Stimulated activated CD8-positive, alpha-beta memory T cell treated with anti-CD3 and anti-CD28 coated beads, Interleukin-4, amount 100 ng/mL, for 4 hours (primary cell): ENCODE data around the gene NVL.
"Not testable (repeated sequence)": the region's sequence is repeated elsewhere in the genome, so short reads cannot be mapped to it uniquely, and the experiment has no call there.

Experiments used
- DNase-seq, 2 donors: peaks; one replicate each; pipeline ENCODE4 v3.0.0-alpha.2; 2020; ENCODE audit warnings: low read depth in 2 of 2, low spot score in 1 of 2

Gene NVL

GRCh38 chr1:224338150-224338838, 8.3 kb upstream of the NVL start:
- no peak for DNase-seq

DNA sequence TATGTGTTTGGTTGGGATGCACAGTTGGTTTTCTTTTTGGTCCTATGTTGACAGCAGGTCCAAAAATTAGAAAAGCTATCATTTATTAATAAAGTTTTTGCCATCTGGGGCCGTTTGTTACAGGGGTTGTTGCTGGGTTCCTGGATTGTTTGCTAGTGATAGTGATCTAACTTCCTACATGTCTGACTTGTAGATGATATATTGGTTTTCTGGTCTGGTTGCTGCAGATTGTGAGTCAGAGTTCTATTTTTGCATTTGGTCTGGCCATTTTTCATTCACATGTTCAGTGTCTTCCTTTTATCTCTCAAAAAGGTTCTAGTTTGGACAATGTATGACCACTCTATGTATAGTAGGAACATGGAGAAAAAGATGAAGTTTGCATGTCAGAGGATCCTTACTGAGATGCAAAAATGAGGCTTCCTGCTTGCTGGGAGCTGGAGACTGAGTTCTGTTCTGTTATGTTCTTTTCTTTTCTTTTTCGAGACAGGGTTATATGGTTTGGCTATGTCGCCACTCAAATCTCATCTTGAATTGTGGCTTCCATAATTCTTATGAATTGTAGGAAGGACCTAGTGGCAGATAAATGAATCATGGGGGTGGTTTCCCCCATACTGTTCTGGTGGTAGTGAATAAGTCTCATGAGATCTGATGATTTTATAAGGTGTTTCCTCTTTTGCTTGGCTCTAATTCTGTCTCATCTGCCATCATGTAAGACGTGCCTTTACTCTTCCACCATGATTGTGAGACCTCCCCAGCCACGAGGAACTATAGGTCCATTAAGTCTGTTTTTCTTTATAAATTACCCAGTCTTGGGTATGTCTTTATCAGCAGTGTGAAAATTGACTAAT, 4.2 kb upstream of the NVL start:
- no peak for DNase-seq

- no peak for DNase-seq
These were observed 3.4 kb upstream of the NVL start for GRCh38 chr1:224333309-224333926.

DNA sequence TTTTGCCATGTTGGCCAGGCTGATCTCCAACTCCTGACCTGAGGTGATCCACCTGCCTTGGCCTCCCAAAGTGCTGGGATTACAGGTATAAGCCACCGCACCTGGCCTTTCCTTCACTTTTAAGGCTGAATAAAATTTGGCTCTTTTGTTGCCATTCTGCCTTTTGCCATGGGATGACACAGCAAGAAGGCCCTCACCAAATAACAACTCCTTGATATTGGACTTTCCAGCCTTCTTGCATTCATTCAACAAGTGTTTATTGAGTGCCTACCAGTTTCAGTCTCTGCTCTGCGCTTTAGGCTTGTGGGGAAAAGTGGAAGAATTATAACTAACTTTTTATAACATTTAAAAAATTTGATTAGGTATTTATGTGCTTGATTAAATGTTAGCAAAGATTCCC, 1.9 kb upstream of the NVL start:
- no peak for DNase-seq

GRCh38 chr1:224331326-224331725, 1.4 kb upstream of the NVL start:
- DNase-seq = no peak

DNA sequence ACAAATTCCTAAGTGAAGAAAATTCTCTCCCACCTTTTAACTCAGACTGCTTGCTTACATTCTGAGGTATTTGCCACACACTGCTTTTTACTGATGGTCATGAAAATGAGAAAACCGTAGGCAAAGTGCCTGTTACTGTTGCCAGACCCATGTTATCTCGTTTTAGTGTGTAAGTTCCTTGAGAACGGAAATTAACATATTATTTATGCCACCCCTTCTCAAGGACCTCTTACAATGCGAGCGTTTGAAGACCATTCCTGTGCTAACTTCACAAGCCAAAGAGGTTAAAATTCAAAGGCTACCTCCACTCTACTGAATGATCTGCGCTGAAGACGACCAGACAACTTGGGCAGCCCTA, 509 bp downstream of the NVL start:
- DNase-seq = no peak

DNA sequence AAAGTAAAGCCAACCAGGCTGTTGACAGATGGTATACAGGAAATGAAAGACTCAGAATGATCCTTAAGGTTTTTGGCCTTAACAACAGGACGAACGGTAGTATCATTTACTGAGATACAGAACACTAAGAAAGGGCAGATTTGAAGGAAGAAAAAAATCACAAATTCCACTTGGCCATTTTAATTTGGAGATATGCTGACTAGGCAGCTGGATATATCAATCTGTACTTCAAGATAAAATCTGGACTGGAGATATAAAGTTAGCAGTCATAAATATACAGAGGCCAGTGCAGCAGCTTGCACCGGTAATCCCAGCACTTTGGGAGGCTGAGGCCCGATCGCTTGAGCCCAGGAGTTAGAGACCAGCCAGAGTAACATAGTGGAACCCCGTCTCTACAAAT, 1.3 kb downstream of the NVL start:
- no peak for DNase-seq

DNA sequence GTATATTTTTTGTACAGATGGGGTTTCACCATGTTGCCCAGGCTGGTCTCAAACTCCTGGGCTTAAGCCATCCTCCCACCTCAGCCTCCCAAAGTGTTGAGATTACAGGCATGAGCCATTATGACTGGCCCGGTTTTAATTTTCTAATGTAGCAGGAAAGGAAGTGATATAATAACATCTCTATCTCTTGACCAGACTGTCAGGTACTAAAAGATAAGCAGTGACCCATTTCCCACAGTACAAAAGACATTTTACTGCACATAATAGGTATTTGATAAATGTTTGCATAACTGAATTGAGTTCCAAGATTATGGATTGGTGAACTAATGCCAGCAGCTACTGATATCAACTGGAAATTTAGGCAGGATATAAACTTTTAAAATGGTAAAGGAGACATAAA, 4.0 kb downstream of the NVL start:
- DNase-seq = no peak

DNA sequence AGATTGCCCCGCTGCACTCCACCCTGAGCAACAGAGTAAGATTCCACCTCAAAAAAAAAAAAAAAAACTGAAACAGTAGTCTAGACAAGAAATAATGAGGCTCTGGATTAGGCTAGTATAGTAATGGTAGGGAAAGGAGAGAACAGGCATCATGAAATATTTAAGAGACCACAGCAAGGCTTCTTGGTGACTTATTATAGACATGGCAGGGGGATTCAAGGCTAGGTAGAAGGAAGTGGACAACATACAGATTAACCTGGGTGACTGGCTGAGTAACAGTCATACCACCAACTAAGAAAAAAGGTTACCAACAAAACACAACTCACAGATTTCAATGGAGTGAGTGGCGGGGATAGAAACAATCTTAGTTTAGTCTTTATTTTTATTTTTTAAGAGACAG, 8.3 kb downstream of the NVL start:
- no peak for DNase-seq

DNA sequence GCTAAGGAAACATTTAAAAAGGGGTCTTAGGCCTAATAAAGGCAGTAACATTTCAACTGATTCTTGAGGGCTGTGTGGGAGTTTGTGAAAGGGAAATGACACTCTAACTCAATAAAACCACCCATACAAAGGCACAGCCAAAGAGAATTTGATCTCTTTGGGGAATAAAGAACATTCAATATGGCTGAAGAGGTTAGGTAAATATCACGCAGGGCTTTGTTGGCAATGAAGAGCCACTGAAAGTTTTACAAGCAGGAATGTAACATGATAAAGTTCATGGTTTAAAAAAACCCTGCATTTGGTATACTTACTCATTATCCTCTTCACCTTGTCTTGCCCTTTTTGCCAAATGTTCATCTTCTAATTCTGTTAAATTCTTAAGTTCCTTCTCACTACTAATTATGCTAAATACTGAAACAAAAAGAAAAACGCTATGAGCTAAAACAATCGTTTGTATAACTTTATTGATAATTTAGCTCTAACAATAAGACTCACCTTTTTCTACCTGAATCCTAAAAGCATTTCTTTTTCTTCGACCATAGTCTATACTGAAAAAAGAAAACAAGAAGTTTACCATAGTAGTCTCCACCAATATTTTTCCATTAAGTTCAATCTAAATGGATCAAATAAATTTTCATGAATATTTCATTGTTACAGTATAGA, 12.5 kb downstream of the NVL start:
- no peak for DNase-seq

GRCh38 chr1:224312025-224312424, 17.9 kb downstream of the NVL start:
- DNase-seq = no peak

GRCh38 chr1:224311503-224311902, 18.5 kb downstream of the NVL start:
- DNase-seq = not testable (repeated sequence)

GRCh38 chr1:224308064-224308463, 21.9 kb downstream of the NVL start:
- no peak for DNase-seq

DNA sequence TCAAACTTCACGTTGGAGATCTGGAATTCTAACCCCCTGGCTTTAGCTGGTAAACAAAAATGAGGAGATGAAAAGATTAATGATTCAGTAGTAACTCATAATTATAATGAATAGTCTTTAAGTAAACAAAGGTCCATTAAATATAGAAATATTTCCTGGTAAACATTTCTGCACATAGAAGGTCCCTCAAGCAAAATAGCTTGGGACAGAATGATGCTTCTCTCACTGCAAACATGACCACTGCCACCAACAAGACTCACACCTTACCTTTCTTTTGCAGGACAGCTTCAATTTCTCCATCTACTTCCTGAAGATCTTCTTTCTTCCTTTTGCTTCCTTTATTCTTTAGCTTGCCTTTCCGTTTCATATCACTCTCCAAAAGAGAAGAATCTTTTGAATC, 25.2 kb downstream of the NVL start:
- DNase-seq = no peak

GRCh38 chr1:224302947-224303346, 27.0 kb downstream of the NVL start:
- DNase-seq = no peak

GRCh38 chr1:224301391-224301790, 28.6 kb downstream of the NVL start:
- DNase-seq = no peak

DNA sequence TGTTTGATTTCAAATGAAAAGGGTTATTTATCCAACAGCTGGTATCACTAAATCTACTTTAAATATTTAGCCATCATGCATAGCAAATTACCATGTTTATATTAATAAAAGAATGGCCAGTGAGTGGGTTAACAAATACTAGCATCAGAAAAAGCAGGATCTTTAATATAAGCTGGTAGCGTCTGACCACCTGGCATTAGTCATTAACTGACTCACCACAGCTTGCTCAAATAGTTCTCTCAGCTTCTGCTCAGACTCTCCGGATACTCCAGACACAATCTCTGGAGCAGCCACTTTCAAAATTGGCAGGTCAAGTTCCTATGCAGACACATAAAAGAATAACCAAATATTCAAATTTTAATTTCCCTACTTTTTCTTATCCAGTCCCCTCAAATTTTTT, 29.6 kb downstream of the NVL start:
- DNase-seq = no peak

- DNase-seq = no peak
These were observed 31.3 kb downstream of the NVL start for GRCh38 chr1:224298346-224299330.

GRCh38 chr1:224294775-224295174, 35.2 kb downstream of the NVL start:
- no peak for DNase-seq

DNA sequence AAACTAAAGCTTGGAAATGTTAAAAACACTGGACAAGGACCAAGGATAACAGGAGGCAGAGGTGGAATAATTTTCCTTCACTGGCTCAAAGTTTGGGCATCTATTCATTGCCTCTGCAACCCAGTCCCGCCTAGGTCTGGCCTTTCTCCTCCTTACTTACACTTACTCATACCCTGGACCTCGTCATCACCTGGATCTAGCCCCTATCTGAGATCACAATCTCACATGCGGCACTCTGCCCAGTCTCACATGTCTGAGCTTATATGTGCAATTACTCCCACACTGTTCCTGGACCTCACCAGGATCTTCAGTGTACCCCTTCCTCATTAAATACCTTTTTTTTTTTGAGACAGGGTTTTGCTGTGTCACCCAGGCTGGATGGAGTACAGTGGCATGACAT, 37.6 kb downstream of the NVL start:
- no peak for DNase-seq

DNA sequence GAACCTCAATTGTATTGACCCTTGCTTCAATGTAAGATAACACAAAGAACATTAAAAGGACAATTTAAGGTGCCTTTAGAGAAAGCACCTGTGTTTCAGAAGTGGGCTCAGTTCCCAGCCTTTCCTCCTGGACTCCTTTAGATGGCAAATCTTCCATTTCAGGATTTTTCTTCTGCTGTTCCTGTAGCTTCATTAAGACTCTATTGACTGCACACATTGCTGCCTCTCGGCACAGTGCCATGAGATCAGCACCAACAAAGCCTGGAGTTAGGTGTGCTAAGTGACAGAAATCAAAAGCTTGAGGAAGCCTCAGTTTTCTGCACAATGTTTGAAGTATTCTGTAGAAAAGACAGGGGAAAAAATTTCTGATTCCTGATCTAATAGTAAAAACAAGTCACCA, 40.6 kb downstream of the NVL start:
- no peak for DNase-seq
